HG03457 (cell line): Measurements from ENCODE around the gene ANKRD65.
"Not testable (repeated sequence)": the region's sequence is repeated elsewhere in the genome, so short reads cannot be mapped to it uniquely, and the experiment has no call there.

Experiments used
- ATAC-seq: cut with Tn5 transposase; IDR thresholded peaks from one replicate; pipeline ENCODE4 v1.9.1; 2021; ENCODE audit warnings: moderate number of reproducible peaks; ENCODE audit not compliant: unreplicated experiment

The ANKRD65 gene

DNA sequence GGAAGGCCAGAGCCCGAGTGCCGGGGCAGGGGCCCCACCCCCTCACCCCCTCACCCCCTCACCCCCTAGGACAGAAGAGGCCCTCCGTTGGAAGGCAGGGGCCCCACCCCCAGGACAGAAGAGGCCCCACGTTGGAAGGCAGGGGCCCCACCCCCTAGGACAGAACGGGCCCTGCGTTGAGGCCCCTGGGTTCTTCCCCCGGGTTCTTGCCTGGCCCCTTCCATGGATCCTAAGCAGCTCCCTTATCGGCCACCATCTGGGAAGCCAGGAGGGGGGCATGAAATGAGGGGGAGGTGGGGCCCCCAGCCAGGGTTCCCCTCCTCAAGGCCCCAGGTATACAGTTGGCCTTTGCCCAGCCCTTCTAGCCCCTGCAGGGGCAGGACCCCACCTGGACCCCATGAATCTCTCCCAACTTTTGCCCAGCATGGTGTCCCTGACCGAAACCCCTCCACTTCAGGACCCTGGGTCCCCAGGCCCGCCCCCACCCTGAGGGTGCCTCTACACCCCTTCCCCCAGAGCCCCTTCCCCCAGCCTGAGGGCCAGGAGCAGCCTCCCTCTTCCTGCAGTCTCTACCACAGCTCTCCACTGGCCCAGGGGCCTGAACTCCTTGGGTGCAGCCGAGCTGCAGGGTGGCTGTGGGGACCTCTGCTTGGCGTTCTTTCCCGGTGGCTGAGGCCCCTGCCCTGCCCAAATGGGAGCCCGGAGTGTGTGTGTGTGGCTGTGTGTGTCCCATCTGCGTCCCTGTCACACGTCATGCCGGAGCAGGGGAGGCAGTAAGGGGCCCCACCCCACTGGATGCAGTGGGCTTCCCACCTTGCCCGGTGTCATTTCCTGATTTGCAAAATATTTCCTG lies 10.1 kb upstream of the ANKRD65 start:
- no peak for ATAC-seq

DNA sequence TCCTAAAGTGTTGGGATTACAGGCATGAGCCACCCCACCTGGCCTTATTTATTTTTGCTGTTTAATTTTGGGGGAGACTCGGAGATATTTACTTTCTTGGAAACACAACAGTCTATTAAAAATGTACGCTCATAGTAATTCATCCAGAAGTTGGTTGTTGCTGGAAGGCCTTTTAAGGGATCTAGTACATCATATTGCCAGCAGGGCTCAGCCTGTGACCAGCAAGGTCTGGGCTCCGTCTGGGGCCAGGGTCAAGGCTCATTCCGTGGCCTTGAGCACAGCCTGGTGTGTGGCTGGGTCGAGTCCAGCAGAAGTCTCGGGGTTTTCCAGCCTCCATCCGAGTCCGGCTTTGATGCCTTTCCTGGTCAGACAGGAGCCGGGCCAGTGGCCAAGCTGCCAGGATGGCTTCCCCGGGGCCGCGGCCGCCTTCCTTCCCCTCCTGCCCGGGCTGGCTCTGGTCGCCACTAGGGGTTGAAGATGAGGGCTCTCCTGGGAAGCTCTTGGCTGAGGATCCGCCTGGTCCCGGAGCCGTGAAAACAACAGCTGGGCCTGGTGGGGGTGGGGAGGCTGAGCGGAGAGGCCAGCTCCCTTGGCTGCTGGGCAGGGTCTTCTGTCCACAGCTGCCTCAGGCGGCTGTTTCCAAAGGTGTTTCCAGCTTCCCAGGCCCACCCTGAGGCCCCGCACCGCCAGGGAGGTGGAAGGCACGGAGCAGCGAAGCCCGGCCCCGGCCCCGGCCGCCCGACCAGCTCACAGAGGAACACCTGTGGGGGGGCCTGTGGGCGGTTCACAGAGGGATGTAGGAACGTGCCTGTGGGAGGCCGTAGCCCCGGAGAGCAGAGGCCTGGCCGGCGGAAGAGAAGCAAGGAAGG lies 9.3 kb upstream of the ANKRD65 start:
- ATAC-seq: no peak

DNA sequence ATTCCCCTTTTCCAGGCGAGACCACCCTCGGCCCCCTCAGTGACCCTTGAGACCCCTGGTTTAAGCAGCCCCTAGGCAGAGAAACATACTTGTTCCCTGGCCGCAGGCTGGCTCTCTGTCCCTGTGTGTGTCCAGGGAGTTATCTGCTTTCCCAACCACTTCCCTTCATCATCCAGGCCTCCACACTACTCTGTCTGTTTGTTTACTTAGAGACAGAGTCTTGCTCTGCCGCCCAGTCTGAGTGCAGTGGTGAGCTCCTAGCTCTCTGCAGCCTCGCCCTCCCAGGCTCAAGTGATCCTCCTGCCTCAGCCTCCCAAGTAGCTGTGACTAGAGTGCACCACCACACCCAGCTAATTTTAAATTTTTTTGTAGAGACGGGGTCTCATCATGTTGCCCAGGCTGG lies 8.6 kb upstream of the ANKRD65 start:
- ATAC-seq: no peak

DNA sequence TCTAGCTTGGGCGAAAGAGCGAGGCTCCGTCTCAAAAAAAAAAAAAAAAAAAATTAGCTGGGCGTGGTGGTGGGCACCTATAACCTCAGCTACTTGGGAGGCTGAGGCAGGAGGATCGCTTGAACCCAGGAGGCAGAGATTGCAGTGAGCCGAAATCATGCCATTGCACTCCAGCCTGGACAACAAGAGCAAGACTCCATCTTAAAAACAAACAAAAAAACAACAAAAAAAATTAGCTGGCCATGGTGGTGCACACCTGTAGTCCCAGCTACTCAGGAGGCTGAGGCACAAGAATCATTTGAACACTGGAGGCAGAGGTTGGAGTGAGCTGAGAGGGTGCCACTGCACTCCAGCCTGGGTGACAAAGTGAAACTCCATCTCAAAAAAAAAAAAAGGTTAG lies 7.9 kb upstream of the ANKRD65 start:
- not testable (repeated sequence) for ATAC-seq

DNA sequence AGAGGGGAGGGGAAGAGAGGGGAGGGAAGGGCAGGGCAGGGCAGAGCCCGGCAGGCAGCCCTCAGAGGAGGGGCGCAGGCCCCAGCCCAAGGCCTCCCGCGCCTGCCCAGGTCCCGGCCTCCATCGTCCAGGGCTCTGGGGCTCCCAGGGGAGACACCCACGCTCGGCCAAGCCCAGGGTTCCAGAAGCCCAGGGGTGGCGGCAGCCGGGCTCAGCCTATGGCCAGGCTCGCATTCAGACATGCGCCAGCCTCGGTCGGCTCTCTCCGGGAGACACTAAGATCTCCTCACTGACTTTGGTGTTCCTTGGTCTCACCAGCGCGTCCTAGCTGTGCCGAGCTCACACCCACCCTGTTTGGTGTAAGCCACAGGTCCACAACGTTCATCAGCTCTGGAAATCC lies 7.1 kb upstream of the ANKRD65 start:
- ATAC-seq: no peak

DNA sequence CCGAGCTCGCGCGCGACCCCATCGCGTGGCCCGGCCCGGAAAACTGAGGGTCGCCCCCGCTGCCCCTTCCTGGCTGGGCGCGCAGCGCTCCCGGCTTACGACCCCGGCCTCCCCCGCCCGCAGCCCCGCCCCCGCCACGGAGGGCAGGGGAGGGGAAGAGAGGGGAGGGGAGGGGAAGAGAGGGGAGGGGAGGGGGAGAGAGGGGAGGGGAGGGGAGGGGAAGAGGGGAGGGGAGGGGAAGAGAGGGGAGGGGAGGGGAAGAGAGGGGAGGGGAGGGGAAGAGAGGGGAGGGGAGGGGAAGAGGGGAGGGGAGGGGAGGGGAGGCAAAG lies 6.7 kb upstream of the ANKRD65 start:
- ATAC-seq: no peak

DNA sequence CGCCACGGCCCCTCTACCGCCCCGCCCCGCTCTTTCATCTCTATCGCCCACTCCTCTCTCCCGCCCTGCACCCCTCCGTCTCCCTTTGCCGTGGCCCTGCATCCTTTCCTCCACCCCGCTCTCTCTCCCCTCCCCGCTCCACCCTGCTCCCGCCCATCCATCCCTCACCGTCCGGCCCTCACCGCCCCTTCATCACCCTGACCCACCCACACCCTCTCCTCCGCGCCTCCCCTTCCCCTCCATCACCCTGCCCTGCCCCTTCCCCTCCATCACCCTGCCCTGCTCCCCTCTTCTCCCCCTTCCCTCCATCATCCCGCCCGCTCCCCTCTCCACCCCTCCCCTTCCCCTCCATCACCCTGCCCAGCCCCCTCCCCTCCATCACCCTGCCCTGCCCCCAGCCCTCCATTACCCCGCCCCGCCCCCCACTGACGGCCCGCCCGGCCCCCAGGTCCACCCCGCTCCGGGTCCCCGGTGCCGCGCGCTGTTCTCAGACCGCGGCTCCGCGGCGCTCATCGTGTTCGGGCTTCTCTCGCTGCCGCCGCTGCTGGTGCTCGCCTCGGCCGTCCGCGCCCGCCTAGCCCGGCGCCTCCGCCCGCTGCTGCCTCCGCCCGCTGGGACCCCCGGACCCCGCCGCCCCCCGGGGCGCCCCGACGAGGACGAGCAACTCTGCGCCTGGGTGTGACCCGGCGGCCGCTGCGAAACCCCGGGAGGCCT lies 6.2 kb upstream of the ANKRD65 start:
- no peak for ATAC-seq

DNA sequence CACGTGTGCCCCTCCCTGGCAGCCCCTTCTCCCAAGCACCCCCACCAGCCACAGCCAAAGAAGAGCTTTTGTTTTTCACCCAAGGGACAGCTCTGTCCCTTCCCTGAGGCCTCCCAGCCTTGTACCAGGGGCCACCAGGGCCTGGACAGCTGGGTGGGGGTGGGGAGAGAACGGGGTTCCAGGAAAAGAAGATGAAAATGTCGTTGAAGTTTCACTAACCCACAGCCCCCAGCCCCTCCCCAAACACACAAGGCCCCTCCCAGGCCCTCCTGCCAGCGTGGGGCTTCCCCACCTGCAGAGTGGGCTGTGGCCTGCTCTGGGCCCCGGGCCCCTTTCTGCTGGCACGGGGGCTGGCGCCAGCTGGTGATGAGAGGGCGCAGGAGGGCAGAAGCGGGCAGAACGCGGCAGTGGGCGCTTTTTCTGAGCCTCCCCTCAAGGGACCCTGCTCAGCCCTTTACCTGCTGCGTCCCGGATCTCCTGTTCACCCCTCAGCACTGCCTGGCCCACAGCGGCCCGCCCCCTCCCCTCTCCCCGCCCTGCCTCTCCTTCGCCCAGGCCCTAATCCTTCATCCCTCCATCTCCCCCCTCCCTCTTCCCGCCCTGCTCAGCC lies 5.5 kb upstream of the ANKRD65 start:
- ATAC-seq: no peak

DNA sequence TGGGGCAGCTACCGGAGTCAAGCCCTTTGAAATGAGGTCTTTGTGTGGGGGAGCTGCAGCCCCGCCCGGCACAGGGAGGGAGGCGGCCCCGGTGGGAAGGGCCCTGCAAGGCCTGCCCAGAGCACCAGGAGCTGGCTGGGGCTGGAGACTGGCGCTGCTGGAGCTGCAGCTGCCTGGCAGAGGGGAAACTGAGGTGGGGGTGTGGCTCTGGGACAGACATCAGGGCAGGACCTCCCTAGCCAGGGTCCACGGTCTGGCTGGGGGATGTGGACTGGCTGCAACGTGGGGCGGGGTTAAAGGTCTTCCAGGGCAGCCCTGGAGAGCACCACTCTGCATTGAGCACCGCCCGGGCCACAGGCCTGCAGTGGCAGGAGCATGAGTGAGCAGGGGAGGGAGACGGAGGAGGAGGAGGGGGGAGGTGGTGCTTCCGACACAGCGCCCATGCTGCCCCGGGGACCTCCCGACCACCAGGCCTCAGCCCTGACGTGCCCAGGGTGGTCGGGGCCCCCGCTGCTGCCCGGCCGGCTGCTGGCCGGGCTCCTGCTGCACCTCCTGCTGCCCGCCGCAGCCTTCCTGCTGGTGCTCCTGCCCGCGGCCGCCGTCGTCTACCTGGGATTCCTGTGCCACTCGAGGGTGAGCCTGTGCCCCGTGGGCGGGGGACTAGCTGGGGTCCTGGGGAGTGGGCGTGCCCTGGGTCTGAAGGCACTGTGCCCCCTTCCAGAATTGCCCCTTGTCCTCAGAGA lies 4.8 kb upstream of the ANKRD65 start:
- ATAC-seq: no peak

DNA sequence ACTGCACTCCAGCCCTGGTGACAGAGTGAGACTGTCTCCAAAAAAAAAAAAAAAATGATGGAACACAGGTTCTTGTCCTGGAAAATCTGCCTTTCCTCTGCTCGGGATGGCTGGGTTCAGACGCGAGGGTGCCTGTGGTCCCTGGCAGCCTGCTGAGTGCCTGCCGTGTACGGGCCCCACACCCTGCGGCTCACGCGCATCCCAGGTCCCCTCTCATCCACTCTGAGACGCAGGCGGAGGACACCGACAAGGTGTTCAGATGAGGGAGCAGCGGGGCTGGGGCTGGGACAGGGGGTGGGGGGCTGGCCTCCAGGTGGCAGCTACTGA lies 4.3 kb upstream of the ANKRD65 start:
- ATAC-seq: no peak

DNA sequence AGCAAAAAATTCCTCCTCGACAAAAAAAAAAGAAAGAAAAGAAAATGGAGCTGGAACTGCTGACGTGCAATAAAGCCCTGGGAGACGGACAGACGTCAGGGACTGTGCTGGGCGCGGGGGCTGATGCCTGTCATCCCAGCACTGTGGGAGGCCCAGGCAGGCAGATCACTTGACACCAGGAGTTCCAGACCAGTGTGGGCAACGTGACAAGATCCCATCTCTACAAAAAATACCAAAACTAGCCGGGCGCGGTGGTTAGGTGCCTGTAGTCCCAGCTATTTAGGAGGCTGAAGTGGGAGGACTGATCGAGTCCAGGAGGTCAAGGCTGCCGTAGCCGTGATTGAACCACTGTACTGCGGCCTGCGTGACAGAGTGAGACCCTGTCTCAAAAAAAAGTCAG lies 3.6 kb upstream of the ANKRD65 start:
- no peak for ATAC-seq

DNA sequence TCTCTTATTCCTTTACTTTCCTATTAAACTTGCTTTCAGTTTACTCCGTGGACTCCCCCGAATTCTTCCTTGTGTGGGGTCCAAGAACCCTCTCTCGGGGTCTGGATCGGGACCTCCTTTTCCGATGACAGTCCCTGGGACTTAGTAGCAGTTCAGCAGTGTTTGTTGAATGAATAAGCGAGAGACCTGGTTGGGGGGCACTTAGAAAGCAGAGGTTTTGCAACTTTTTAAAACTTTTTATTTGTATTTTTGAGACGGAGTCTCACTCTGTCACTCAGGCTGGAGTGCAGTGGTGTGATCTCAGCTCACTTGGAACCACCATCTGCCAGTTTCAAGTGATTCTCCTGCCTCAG lies 2.1 kb upstream of the ANKRD65 start:
- ATAC-seq: no peak

DNA sequence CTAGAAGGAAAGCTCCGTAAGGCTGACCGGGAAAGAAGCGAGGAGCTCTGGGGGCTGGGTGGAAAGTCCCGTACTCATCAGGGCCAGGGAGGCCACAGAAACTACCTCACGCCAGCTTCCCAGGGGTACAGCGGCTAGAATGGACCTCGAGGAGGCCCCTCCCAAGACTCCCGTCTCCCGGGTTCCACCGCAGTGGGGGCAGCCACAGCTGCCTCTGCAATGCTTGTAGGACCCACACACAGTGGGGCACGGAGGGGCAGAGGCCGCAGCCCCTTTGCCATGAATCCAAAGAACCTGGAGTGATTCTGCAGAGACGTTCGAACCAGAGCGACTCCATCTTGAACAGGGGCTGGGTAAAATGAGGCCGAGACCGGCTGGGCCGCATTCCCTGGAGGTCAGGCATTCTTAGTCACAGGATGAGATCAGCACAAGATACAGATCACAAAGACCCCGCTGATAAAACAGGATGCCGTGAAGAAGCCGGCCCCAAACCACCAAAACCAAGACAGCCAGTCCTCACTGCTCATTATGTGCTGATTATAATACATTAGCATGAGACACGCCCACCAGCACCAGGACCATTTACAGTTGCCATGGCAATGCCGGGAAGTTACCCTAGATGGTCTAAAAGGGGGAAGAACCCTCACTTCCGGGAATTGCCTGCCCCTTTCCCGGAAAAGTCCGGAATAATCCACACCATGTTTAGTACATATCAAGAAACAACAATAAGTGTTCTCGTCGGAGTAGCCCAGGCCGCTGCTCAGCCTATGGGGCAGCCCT lies 1.6 kb upstream of the ANKRD65 start:
- no peak for ATAC-seq

DNA sequence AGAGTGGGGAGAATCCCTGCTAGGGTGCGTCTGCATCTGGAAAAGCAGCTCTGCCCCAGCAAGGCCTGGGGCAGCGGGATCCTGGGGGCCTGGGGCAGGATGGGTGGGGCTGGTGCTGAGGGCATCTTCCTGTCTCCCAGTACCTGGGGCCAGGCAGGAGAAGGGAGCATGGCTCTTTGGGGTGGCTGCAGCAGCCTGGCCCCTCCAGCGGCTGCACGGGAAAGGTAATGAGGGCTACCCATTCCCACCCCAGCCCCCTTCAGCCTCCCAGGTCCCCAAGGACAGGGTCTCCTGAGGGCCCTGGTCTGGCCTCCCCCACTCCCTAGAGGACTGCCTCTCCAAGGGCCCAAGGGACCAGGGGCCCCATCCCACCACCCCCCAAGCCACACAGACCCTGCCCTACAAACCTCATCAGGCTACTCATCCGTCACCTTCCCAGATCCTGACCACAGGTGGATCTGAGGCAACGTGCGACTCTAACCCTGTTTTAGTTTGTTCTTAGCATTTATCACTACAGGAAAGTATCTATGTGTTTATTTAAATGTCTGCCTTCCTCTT lies 910 bp upstream of the ANKRD65 start:
- ATAC-seq: no peak

DNA sequence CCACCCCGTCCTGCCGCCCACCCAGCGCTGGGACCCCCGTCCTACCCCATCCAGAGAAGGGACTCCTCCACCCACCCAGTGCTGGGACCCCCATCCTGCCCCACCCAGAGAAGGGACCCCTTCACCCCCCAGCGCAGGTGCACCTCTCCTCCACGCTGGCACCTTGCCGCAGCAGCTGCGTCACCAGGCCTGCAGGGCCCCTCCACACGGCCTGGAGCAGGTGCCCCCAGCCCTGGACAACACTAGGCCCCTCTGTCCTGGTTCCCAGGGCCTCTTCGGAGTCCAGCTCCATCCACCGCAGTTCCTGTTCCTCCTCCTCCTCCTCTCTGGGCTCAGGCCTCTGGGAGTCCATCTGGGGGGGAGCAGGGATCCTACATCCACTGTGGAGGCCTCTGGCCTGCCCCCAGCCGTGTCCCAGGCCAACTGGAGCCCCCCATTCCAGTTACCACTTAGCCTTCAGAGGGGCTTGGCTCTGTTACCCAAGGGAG lies 378 bp downstream of the ANKRD65 start:
- no peak for ATAC-seq

DNA sequence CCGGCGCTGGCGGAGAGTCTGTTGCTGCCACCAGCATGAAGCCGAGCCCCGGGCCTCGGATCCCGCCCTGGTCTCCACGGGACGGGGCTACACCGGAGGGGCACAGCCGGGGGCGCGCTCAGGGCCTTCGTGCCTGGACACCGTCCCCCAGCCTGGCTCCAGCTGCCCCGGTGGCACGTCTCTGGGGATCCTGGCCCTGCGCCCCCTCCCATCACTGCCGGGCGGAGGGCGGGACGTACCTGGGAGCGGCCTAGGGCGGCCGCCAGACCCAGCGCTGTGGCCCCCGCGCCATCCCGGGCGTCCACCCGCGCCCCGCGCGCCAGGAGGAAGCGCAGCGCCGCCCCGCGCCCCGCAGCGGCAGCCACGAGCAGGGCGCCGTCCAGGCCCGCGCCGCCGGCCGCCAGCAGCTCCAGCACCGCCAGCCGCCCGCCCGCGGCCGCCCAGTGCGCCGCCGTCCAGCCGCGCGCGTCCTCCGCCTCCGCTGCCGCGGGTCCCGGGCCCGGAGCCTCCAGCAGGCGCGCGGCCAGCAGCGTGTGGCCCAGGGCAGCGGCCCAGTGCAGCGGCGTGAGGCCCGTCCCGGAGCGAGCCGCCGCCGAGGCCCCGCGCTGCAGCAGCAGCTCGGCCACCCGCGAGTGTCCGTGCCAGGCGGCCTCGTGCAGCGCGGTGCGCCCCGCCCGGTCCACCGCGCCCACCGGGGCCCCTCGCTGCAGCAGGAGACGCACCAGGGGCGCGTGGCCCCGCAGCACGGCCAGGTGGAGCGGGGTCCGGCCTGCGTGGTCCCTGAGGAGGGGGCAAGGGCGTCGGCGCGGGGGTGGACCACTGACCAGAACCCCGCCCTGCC lies 1.0 kb downstream of the ANKRD65 start:
- ATAC-seq: no peak

DNA sequence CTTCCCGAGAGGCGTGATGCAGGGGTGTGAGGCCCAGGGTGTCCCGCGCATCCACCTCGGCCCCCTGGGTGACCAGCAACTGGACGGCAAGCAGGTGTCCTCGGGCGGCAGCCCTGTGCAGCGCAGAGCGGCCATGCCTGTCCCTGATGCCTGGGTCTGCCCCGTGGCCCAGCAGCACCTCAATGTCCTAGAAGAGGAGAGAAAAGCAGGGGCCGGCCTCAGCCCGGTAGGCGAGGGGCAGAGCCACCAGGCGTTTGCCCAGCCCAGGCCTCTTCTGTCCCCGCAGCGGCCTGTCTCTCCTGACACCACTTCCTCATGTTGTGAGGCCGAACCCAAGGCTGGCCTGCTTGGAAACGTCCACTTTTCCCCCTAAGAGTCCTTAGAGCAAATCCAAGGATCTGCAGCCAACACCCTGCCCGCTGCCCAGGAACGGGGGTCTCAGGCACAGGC lies 1.7 kb downstream of the ANKRD65 start:
- no peak for ATAC-seq
